HCT116 (cell line): Measurements from ENCODE around the gene PARVG.

ENCODE experiments used
- CEBPB ChIP-seq: IDR thresholded peaks from 2 replicates; pipeline ENCODE4 v1.6.1; 2012; ENCODE audit warnings: low read depth
- EZH2 ChIP-seq: fragments of 200-600 bp; sonication (generic); IDR thresholded peaks from 2 replicates; pipeline ENCODE4 v1.6.1; 2017; ENCODE audit warnings: antibody characterized with exemption, mixed run types
- EZH2phosphoT487 ChIP-seq: fragments of 200-600 bp; IDR thresholded peaks from 2 replicates; pipeline ENCODE4 v1.6.1; 2018; ENCODE audit warnings: antibody characterized with exemption, borderline replicate concordance
- JUND ChIP-seq: IDR thresholded peaks from 2 replicates; pipeline ENCODE4 v1.6.1; 2012
- POLR2A ChIP-seq: IDR thresholded peaks from 2 replicates; pipeline ENCODE4 v1.7.0; 2011; ENCODE audit warnings: borderline replicate concordance; ENCODE audit not compliant: insufficient read depth, insufficient read length; ENCODE audit errors: extremely low read depth
- POLR2AphosphoS5 ChIP-seq: IDR thresholded peaks from 2 replicates; pipeline ENCODE4 v1.6.1; 2011; ENCODE audit warnings: mild to moderate bottlenecking, low read depth, low read length, moderate library complexity
- RAD21 ChIP-seq: IDR thresholded peaks from 2 replicates; pipeline ENCODE4 v1.6.1; 2012; ENCODE audit warnings: low read depth, mild to moderate bottlenecking
- SRF ChIP-seq: IDR thresholded peaks from 2 replicates; pipeline ENCODE4 v1.6.1; 2012; ENCODE audit warnings: low read depth
- TF ChIP-seq, protein P1 (sequence below), 3 experiments: fragments of 200-600 bp in 1 of 3; sonication (generic) in 1 of 3; IDR thresholded peaks in 2 of 3; conservative IDR thresholded peaks in 1 of 3; 2 replicates each; pipeline ENCODE4 v1.5.1; 2012 to 2017; ENCODE audit warnings: low read depth in 2 of 3, low read length in 2 of 3, antibody characterized with exemption in 1 of 3, borderline replicate concordance in 1 of 3, control low read depth in 1 of 3, mild to moderate bottlenecking in 1 of 3, mixed read lengths in 1 of 3, mixed run types in 1 of 3, moderate library complexity in 1 of 3; ENCODE audit not compliant: insufficient read depth in 1 of 3
- TF ChIP-seq, protein P2 (sequence below): IDR thresholded peaks from 2 replicates; pipeline ENCODE4 v1.6.1; 2011; ENCODE audit warnings: mild to moderate bottlenecking, low read length, moderate library complexity; ENCODE audit not compliant: insufficient replicate concordance; ENCODE audit errors: extremely low read depth
- TF ChIP-seq, protein P3 (sequence below): IDR thresholded peaks from 2 replicates; pipeline ENCODE4 v1.6.1; 2012; ENCODE audit warnings: low read depth

DNA sequence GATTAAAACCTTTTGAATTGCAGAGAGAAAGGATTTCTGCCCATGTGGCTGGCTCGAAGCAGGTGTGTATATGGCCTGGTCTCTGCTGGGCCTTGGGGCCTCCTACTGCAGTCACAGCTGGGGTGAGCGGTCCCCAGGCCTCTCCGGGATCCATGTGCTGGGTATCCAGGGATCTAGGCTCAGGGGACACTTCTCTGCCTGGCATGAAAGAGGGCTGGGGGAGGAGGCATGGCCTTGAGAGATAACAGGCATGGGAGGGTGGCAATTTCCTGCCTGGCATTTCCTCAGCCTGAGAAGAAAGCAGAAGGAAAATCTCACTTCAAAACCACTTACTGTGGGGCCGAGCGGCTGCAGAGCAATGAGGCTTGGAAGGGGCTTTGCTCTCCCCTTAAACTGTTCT, 20.3 kb upstream of the PARVG start:
- TF ChIP-seq, protein P1, sequence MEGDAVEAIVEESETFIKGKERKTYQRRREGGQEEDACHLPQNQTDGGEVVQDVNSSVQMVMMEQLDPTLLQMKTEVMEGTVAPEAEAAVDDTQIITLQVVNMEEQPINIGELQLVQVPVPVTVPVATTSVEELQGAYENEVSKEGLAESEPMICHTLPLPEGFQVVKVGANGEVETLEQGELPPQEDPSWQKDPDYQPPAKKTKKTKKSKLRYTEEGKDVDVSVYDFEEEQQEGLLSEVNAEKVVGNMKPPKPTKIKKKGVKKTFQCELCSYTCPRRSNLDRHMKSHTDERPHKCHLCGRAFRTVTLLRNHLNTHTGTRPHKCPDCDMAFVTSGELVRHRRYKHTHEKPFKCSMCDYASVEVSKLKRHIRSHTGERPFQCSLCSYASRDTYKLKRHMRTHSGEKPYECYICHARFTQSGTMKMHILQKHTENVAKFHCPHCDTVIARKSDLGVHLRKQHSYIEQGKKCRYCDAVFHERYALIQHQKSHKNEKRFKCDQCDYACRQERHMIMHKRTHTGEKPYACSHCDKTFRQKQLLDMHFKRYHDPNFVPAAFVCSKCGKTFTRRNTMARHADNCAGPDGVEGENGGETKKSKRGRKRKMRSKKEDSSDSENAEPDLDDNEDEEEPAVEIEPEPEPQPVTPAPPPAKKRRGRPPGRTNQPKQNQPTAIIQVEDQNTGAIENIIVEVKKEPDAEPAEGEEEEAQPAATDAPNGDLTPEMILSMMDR (IDR thresholded peaks at IDR 0.05 in 2 of 3, conservative IDR thresholded peaks at IDR 0.05 in 1 of 3; ENCODE audit: borderline replicate concordance in 1 of 3, insufficient read depth in 1 of 3, low read depth in 2 of 3, low read length in 2 of 3): no peak
- no peak for TF ChIP-seq POLR2AphosphoS5
- no peak for TF ChIP-seq EZH2
- TF ChIP-seq, protein P2, sequence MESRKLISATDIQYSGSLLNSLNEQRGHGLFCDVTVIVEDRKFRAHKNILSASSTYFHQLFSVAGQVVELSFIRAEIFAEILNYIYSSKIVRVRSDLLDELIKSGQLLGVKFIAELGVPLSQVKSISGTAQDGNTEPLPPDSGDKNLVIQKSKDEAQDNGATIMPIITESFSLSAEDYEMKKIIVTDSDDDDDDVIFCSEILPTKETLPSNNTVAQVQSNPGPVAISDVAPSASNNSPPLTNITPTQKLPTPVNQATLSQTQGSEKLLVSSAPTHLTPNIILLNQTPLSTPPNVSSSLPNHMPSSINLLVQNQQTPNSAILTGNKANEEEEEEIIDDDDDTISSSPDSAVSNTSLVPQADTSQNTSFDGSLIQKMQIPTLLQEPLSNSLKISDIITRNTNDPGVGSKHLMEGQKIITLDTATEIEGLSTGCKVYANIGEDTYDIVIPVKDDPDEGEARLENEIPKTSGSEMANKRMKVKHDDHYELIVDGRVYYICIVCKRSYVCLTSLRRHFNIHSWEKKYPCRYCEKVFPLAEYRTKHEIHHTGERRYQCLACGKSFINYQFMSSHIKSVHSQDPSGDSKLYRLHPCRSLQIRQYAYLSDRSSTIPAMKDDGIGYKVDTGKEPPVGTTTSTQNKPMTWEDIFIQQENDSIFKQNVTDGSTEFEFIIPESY: no peak
- TF ChIP-seq RAD21: no peak
- no peak for TF ChIP-seq POLR2A
- TF ChIP-seq CEBPB: no peak
- TF ChIP-seq, protein P3, sequence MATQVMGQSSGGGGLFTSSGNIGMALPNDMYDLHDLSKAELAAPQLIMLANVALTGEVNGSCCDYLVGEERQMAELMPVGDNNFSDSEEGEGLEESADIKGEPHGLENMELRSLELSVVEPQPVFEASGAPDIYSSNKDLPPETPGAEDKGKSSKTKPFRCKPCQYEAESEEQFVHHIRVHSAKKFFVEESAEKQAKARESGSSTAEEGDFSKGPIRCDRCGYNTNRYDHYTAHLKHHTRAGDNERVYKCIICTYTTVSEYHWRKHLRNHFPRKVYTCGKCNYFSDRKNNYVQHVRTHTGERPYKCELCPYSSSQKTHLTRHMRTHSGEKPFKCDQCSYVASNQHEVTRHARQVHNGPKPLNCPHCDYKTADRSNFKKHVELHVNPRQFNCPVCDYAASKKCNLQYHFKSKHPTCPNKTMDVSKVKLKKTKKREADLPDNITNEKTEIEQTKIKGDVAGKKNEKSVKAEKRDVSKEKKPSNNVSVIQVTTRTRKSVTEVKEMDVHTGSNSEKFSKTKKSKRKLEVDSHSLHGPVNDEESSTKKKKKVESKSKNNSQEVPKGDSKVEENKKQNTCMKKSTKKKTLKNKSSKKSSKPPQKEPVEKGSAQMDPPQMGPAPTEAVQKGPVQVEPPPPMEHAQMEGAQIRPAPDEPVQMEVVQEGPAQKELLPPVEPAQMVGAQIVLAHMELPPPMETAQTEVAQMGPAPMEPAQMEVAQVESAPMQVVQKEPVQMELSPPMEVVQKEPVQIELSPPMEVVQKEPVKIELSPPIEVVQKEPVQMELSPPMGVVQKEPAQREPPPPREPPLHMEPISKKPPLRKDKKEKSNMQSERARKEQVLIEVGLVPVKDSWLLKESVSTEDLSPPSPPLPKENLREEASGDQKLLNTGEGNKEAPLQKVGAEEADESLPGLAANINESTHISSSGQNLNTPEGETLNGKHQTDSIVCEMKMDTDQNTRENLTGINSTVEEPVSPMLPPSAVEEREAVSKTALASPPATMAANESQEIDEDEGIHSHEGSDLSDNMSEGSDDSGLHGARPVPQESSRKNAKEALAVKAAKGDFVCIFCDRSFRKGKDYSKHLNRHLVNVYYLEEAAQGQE: no peak
- TF ChIP-seq JUND: no peak
- no peak for TF ChIP-seq EZH2phosphoT487
- no peak for TF ChIP-seq SRF
